ENCODE measurements around the gene TLCD5.

TLCD5 gene

GRCh38 chr11:120296554-120296953, 28.5 kb upstream of the TLCD5 start:
- no peaks in the 10 kb centered on the region for H3K9me3 ChIP-seq (ENCODE audit: low read length)
- peaks cover 30% of the 10 kb centered on the region for H3K27me3 ChIP-seq (ENCODE audit: insufficient read depth, low read length)
- no peak overlapping the region for H2AFZ ChIP-seq (ENCODE audit: low read depth, low read length)
- no peak overlapping the region for H3K4me3 ChIP-seq (ENCODE audit: low read length)
- H3K4me1 ChIP-seq (ENCODE audit: insufficient read depth, low read length), result no peaks in the 10 kb centered on the region
- no peaks in the 10 kb centered on the region for H3K36me3 ChIP-seq (ENCODE audit: insufficient read depth, low read length)

GRCh38 chr11:120298461-120298860, 26.6 kb upstream of the TLCD5 start:
- Histone ChIP-seq H2AFZ (ENCODE audit: low read depth, low read length) (no peak overlapping the region), H3K36me3 (ENCODE audit: insufficient read depth, low read length) (no peaks in the 10 kb centered on the region), H3K4me3 (ENCODE audit: low read length) (no peak overlapping the region), H3K9me3 (ENCODE audit: low read length) (no peaks in the 10 kb centered on the region), H3K4me1 (ENCODE audit: insufficient read depth, low read length) (no peaks in the 10 kb centered on the region), H3K27me3 (ENCODE audit: insufficient read depth, low read length) (peaks cover 28% of the 10 kb centered on the region)

GRCh38 chr11:120302001-120302805, 22.9 kb upstream of the TLCD5 start:
- H3K27me3 ChIP-seq (ENCODE audit: insufficient read depth, low read length), result peaks cover 22% of the 10 kb centered on the region
- no peaks in the 10 kb centered on the region for H3K9me3 ChIP-seq (ENCODE audit: low read length)
- no peak overlapping the region for H3K4me3 ChIP-seq (ENCODE audit: low read length)
- H2AFZ ChIP-seq (ENCODE audit: low read depth, low read length), result no peak overlapping the region
- no peaks in the 10 kb centered on the region for H3K36me3 ChIP-seq (ENCODE audit: insufficient read depth, low read length)
- H3K4me1 ChIP-seq (ENCODE audit: insufficient read depth, low read length), result peaks cover 6% of the 10 kb centered on the region

GRCh38 chr11:120303004-120303637, 22.0 kb upstream of the TLCD5 start:
- H3K4me1 ChIP-seq (ENCODE audit: insufficient read depth, low read length), result peaks cover 7% of the 10 kb centered on the region
- H3K36me3 ChIP-seq (ENCODE audit: insufficient read depth, low read length), result no peaks in the 10 kb centered on the region
- H3K27me3 ChIP-seq (ENCODE audit: insufficient read depth, low read length), result peaks cover 18% of the 10 kb centered on the region
- no peaks in the 10 kb centered on the region for H3K9me3 ChIP-seq (ENCODE audit: low read length)
- no peak overlapping the region for H3K4me3 ChIP-seq (ENCODE audit: low read length)
- no peak overlapping the region for H2AFZ ChIP-seq (ENCODE audit: low read depth, low read length)

- H3K27me3 ChIP-seq (ENCODE audit: insufficient read depth, low read length), result peaks cover 14% of the 10 kb centered on the region
- H3K9me3 ChIP-seq (ENCODE audit: low read length), result no peaks in the 10 kb centered on the region
- peaks cover 7% of the 10 kb centered on the region for H3K4me1 ChIP-seq (ENCODE audit: insufficient read depth, low read length)
- H3K4me3 ChIP-seq (ENCODE audit: low read length), result no peak overlapping the region
- H3K36me3 ChIP-seq (ENCODE audit: insufficient read depth, low read length), result no peaks in the 10 kb centered on the region
- no peak overlapping the region for H2AFZ ChIP-seq (ENCODE audit: low read depth, low read length)
These were observed 20.6 kb upstream of the TLCD5 start for GRCh38 chr11:120304526-120304925.

DNA sequence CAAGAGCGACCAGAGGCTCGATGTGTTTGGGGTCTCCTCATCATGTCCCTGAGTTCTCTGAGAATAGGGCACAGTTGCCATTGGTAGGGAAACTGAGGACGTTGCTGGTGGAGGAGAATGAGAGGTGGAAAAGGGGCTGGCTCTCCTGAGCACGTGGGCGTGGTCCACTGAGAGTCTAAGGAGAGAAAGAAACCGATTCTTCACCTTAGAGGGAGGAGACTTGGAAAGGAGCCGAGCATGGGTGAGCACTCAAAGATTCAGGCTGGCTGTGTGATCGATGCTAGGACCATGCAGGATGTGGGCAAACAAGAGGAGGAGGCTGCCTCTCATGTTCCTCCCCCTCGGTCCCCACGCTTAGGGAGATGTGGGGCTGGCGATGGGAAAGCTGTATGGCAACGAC, 19.8 kb upstream of the TLCD5 start:
- H2AFZ ChIP-seq (ENCODE audit: low read depth, low read length), result no peak overlapping the region
- H3K4me3 ChIP-seq (ENCODE audit: low read length), result no peak overlapping the region
- H3K27me3 ChIP-seq (ENCODE audit: insufficient read depth, low read length), result peaks cover 14% of the 10 kb centered on the region
- H3K9me3 ChIP-seq (ENCODE audit: low read length), result no peaks in the 10 kb centered on the region
- peaks cover 7% of the 10 kb centered on the region for H3K4me1 ChIP-seq (ENCODE audit: insufficient read depth, low read length)
- H3K36me3 ChIP-seq (ENCODE audit: insufficient read depth, low read length), result no peaks in the 10 kb centered on the region

- H3K36me3 ChIP-seq (ENCODE audit: insufficient read depth, low read length), result no peaks in the 10 kb centered on the region
- H3K27me3 ChIP-seq (ENCODE audit: insufficient read depth, low read length), result peaks cover 15% of the 10 kb centered on the region
- peaks cover 7% of the 10 kb centered on the region for H3K4me1 ChIP-seq (ENCODE audit: insufficient read depth, low read length)
- no peak overlapping the region for H3K4me3 ChIP-seq (ENCODE audit: low read length)
- H3K9me3 ChIP-seq (ENCODE audit: low read length), result no peaks in the 10 kb centered on the region
- no peak overlapping the region for H2AFZ ChIP-seq (ENCODE audit: low read depth, low read length)
These were observed 18.4 kb upstream of the TLCD5 start for GRCh38 chr11:120306519-120307242.

GRCh38 chr11:120307476-120307875, 17.6 kb upstream of the TLCD5 start:
- Histone ChIP-seq H3K36me3 (ENCODE audit: insufficient read depth, low read length) (no peaks in the 10 kb centered on the region), H3K27me3 (ENCODE audit: insufficient read depth, low read length) (peaks cover 13% of the 10 kb centered on the region), H3K4me1 (ENCODE audit: insufficient read depth, low read length) (peaks cover 7% of the 10 kb centered on the region), H3K9me3 (ENCODE audit: low read length) (no peaks in the 10 kb centered on the region), H3K4me3 (ENCODE audit: low read length) (no peak overlapping the region), H2AFZ (ENCODE audit: low read depth, low read length) (no peak overlapping the region)

DNA sequence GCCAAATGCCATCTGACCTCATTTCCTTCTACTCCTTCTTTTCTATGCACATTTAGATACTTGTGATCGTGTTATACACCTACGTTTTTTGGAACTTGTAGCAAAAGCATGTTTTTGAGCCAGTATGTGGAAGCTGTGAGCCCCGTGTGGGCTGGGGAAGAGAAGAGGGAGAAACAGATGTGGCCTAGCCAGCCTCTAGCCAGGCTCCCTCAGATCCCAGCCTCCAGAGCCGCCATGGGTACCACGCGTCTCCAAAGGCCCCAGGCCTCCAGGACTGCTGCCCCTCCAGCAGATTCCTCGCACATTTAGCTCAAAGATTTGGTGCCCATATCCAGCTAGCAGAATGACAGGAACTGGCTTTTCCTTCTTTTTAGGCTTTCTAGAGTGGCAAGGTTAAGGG, 17.0 kb upstream of the TLCD5 start:
- H2AFZ ChIP-seq (ENCODE audit: low read depth, low read length), result no peak overlapping the region
- no peak overlapping the region for H3K4me3 ChIP-seq (ENCODE audit: low read length)
- H3K36me3 ChIP-seq (ENCODE audit: insufficient read depth, low read length), result no peaks in the 10 kb centered on the region
- peaks cover 7% of the 10 kb centered on the region for H3K4me1 ChIP-seq (ENCODE audit: insufficient read depth, low read length)
- peaks cover 13% of the 10 kb centered on the region for H3K27me3 ChIP-seq (ENCODE audit: insufficient read depth, low read length)
- no peaks in the 10 kb centered on the region for H3K9me3 ChIP-seq (ENCODE audit: low read length)

DNA sequence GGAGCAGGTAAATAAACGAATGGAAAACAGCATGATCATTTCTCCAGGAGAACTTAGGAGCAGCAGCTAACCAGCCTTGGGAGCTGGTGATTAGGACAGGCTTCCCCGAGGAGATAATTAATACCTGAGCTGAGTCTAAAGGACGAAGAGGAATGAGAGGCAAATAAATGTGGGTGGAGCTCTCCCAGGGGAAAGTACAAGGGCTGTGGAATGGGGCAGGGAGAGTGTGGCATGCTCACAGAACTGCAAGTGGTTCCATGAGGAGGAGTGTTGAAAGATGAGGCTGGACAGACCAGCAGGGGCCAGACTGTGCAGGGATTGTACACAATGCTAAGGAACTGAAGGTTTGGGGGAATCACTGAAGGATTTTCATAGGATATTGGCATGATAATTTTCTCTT, 14.2 kb upstream of the TLCD5 start:
- Histone ChIP-seq H2AFZ (ENCODE audit: low read depth, low read length) (no peak overlapping the region), H3K27me3 (ENCODE audit: insufficient read depth, low read length) (peaks cover 14% of the 10 kb centered on the region), H3K4me1 (ENCODE audit: insufficient read depth, low read length) (peaks cover 7% of the 10 kb centered on the region), H3K36me3 (ENCODE audit: insufficient read depth, low read length) (no peaks in the 10 kb centered on the region), H3K4me3 (ENCODE audit: low read length) (no peak overlapping the region), H3K9me3 (ENCODE audit: low read length) (no peaks in the 10 kb centered on the region)

- Histone ChIP-seq H3K4me3 (ENCODE audit: low read length) (no peak overlapping the region), H3K36me3 (ENCODE audit: insufficient read depth, low read length) (no peaks in the 10 kb centered on the region), H3K9me3 (ENCODE audit: low read length) (no peaks in the 10 kb centered on the region), H3K27me3 (ENCODE audit: insufficient read depth, low read length) (peaks cover 23% of the 10 kb centered on the region), H2AFZ (ENCODE audit: low read depth, low read length) (no peak overlapping the region), H3K4me1 (ENCODE audit: insufficient read depth, low read length) (no peaks in the 10 kb centered on the region)
These were observed 10.2 kb upstream of the TLCD5 start for GRCh38 chr11:120314861-120315260.

DNA sequence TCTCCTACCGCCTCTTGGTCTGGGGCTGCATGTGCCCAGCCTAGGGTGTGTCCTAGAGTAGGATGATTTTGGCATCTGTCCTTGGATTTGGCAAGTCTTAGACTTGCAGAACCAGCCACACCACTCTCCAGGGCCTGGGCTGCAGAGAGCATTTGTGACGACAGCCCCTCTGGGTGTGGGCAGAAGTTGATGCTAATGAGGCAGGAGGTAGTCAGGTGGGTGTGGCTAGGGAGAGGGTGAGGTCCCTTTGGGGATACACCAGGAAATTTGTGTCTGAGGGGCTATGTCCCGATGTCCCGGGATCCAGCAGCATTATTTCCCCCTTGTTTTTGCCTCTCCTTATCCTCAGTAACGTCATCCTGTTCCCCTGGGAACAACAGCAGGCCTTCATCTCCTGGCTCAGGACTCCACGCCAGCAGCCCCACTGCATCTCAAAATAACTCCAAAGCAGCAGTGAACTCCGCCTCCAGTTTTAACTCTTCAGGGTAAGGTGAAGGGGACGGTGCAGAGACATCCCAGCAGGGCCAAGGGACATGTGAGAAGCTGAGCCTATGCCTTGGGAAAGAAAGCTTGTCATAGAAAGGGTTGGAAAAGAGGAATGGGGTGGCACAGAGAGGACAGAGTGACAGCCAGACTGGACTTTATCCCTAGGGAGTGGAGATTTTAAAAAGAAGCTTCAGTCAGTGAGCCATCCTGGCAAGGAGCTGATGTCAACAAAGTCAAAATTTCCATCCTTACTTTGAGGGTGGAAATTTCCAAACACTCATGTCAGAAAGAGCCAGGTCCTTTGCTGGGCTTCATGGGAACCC, 8.0 kb upstream of the TLCD5 start:
- no peaks in the 10 kb centered on the region for H3K4me1 ChIP-seq (ENCODE audit: insufficient read depth, low read length)
- H3K27me3 ChIP-seq (ENCODE audit: insufficient read depth, low read length), result peaks cover 15% of the 10 kb centered on the region
- H3K9me3 ChIP-seq (ENCODE audit: low read length), result no peaks in the 10 kb centered on the region
- no peak overlapping the region for H2AFZ ChIP-seq (ENCODE audit: low read depth, low read length)
- H3K4me3 ChIP-seq (ENCODE audit: low read length), result no peak overlapping the region
- H3K36me3 ChIP-seq (ENCODE audit: insufficient read depth, low read length), result no peaks in the 10 kb centered on the region

All from neuron (in vitro differentiated cells).